Measurements from ENCODE around the gene RAB44. TPM values are rescaled to one million over a fixed set of nuclear protein-coding genes. Genes with fewer than 3 reads are reported as not detected.

Gene RAB44
- total RNA-seq, 1 experiment from 2014 or later: not detected

DNA sequence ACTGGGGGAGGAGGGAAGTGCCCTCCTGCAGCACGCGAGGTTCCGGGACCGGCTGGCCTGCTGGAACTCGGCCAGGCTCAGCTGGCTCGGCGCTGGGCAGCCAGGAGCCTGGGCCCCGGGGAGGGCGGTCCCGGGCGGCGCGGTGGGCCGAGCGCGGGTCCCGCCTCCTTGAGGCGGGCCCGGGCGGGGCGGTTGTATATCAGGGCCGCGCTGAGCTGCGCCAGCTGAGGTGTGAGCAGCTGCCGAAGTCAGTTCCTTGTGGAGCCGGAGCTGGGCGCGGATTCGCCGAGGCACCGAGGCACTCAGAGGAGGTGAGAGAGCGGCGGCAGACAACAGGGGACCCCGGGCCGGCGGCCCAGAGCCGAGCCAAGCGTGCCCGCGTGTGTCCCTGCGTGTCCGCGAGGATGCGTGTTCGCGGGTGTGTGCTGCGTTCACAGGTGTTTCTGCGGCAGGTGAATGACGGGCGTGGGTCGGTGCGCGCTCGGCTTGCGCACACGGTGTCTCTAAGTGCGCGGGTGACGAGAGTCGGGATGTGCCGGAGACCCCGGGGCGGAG is 19.1 kb upstream of the RAB44 start, which contains the start of gene CDKN1A:
Gene CDKN1A (plus strand): TSS at position 227 of the 555 bp plus-strand sequence. CDS start 5,388 bp downstream, outside the sequence.
- Histone ChIP-seq H3K9me3 (no peaks in the 10 kb centered on the region), H3K27me3 (replicated peaks; ENCODE audit: control insufficient read depth, insufficient read depth, low read length) (no peaks in the 10 kb centered on the region), H3K4me1 (peaks cover 24% of the 10 kb centered on the region), H3K4me3 (ENCODE audit: low read depth, low read length) (peak within 1 kb of the TSS; percentile 75), H3K36me3 (ENCODE audit: control insufficient read depth, insufficient read depth, low read length) (no peaks in the 10 kb centered on the region)
- Mint-ChIP-seq H3K27ac (ENCODE audit: unreplicated experiment) (peak within 1 kb of the TSS; percentile 78), H3K9me3 (ENCODE audit: unreplicated experiment) (no peaks in the 10 kb centered on the region), H3K4me3 (ENCODE audit: unreplicated experiment) (peak within 1 kb of the TSS; percentile 95), H3K4me1 (ENCODE audit: low read depth, unreplicated experiment) (peaks cover 34% of the 10 kb centered on the region), H3K27me3 (ENCODE audit: insufficient read depth, unreplicated experiment) (no peaks in the 10 kb centered on the region), H3K36me3 (ENCODE audit: insufficient read depth, unreplicated experiment) (peaks cover 11% of the 10 kb centered on the region)
- peak; percentile 83 to 89 for DNase-seq
- ChIA-PET POLR2A (interaction anchor here (0.6 to 1.0 kb wide), 6 partner anchors 27 to 915 kb away, joined by 3 to 4 read pairs (median 4); no protein-coding TSS in a partner anchor), CTCF (interaction anchor here (0.6 to 2.2 kb wide), 8 partner anchors 11 to 81 kb away, joined by 3 to 19 read pairs (median 4); no protein-coding TSS in a partner anchor)
- no TSS peak for BruUV-seq (replicated peaks)
- intact Hi-C loops (cut with micrococcal nuclease; ENCODE audit: unreplicated experiment): loop anchor here (2.0 kb wide), 1 partner anchor 28 kb away; no protein-coding TSS in a partner anchor
- TF ChIP-seq, protein P1, sequence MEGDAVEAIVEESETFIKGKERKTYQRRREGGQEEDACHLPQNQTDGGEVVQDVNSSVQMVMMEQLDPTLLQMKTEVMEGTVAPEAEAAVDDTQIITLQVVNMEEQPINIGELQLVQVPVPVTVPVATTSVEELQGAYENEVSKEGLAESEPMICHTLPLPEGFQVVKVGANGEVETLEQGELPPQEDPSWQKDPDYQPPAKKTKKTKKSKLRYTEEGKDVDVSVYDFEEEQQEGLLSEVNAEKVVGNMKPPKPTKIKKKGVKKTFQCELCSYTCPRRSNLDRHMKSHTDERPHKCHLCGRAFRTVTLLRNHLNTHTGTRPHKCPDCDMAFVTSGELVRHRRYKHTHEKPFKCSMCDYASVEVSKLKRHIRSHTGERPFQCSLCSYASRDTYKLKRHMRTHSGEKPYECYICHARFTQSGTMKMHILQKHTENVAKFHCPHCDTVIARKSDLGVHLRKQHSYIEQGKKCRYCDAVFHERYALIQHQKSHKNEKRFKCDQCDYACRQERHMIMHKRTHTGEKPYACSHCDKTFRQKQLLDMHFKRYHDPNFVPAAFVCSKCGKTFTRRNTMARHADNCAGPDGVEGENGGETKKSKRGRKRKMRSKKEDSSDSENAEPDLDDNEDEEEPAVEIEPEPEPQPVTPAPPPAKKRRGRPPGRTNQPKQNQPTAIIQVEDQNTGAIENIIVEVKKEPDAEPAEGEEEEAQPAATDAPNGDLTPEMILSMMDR (IDR thresholded peaks at IDR 0.05; ENCODE audit: insufficient read depth in 1 of 2, low read depth in 1 of 2, low read length in 1 of 2, severe bottlenecking in 1 of 2, unreplicated experiment in 1 of 2): no peak

DNA sequence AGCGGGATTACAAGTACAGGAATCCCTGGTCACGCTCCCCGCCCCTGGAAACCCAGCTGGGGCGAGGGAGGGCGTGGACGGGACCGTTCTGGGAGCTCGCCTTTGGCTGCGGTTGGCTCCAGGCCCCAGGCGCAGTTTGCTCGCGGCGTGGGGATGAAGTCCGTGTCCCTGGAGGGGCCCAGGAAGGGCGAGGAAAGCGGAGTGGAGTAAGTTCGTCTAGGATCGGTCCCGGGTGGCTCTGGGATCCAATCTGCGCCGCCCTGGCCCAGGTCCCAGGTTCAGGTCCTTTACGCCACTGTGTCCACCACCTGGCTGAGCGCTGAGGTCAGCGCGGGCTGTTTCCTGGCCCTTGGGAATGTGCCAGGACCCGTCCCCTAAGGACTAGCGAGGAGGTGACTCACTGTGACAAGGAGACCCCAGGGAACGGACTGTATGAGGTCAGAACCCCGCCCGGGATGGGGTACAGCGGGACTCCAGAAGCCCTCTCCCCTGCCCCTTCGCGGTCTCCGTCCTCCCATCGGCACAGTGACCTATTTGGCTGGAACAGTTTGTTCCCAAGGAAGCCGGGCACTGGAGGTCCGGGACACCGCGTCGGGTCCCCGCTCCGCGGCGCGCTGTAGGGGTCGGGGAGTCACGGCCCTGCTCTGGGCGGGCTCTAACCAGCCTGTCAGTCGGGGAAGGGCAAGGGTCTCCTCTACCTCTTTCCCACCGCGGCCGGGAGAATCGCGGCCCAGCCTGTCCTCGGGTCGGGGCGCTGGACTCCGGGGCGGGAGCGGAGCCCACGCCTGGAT is 18.4 kb upstream of the RAB44 start:
- Mint-ChIP-seq H3K4me1 (ENCODE audit: low read depth, unreplicated experiment) (peaks cover 34% of the 10 kb centered on the region), H3K9me3 (ENCODE audit: unreplicated experiment) (no peaks in the 10 kb centered on the region), H3K27me3 (ENCODE audit: insufficient read depth, unreplicated experiment) (no peaks in the 10 kb centered on the region), H3K4me3 (ENCODE audit: unreplicated experiment) (peak overlapping the region; percentile 95), H3K36me3 (ENCODE audit: insufficient read depth, unreplicated experiment) (peaks cover 11% of the 10 kb centered on the region), H3K27ac (ENCODE audit: unreplicated experiment) (peak overlapping the region; percentile 78)
- Histone ChIP-seq H3K27me3 (replicated peaks; ENCODE audit: control insufficient read depth, insufficient read depth, low read length) (no peaks in the 10 kb centered on the region), H3K4me3 (ENCODE audit: low read depth, low read length) (peak overlapping the region; percentile 75), H3K9me3 (no peaks in the 10 kb centered on the region), H3K36me3 (ENCODE audit: control insufficient read depth, insufficient read depth, low read length) (no peaks in the 10 kb centered on the region), H3K4me1 (peaks cover 24% of the 10 kb centered on the region)
- ChIA-PET POLR2A (interaction anchor here (0.6 to 1.0 kb wide), 5 partner anchors 28 to 915 kb away, joined by 3 to 4 read pairs (median 4); no protein-coding TSS in a partner anchor), CTCF (interaction anchor here (0.7 to 2.2 kb wide), 10 partner anchors 11 to 652 kb away, joined by 3 to 19 read pairs (median 4); no protein-coding TSS in a partner anchor)
- TF ChIP-seq, protein P1 (IDR thresholded peaks at IDR 0.05; ENCODE audit: insufficient read depth in 1 of 2, low read depth in 1 of 2, low read length in 1 of 2, severe bottlenecking in 1 of 2, unreplicated experiment in 1 of 2): no peak
- BruUV-seq (replicated peaks): TSS peak; percentile 44
- intact Hi-C loops (cut with micrococcal nuclease; ENCODE audit: unreplicated experiment): loop anchor here (2.0 kb wide), 1 partner anchor 28 kb away; no protein-coding TSS in a partner anchor
- peak in 1 of 2 experiments; percentile 42 for DNase-seq
